Measurements from ENCODE around the gene ZNF785.
"Not testable (repeated sequence)": the region's sequence is repeated elsewhere in the genome, so short reads cannot be mapped to it uniquely, and the experiment has no call there.

Gene ZNF785

GRCh38 chr16:30585400-30586191 is at the start of gene ZNF785:
ZNF785 (minus strand) TSS chr16:30585697; CDS start chr16:30585611, 86 bp downstream.
- H3K4me3 ChIP-seq (ENCODE audit: low read depth, low read length): peak within 1 kb of the TSS; percentile 97
- TF ChIP-seq MYC (IDR thresholded peaks at IDR 0.05; ENCODE audit: low read depth, low read length): peak; percentile 100
- peak; percentile 50 for TF ChIP-seq POLR2A (IDR thresholded peaks at IDR 0.05; ENCODE audit: extremely low read depth, insufficient read length)
- TF ChIP-seq MAX (IDR thresholded peaks at IDR 0.05; ENCODE audit: low read depth, low read length): peak; percentile 98
- no peak for TF ChIP-seq CTCF (IDR thresholded peaks at IDR 0.05; ENCODE audit: low read depth, low read length)
- DNase-seq (ENCODE audit: low read depth): peak; percentile 99

- DNase-seq (ENCODE audit: low read depth): no peak
- peak overlapping the region; percentile 61 for H3K4me3 ChIP-seq (ENCODE audit: low read depth, low read length)
- TF ChIP-seq MYC (IDR thresholded peaks at IDR 0.05; ENCODE audit: low read depth, low read length) (no peak), CTCF (IDR thresholded peaks at IDR 0.05; ENCODE audit: low read depth, low read length) (no peak), MAX (IDR thresholded peaks at IDR 0.05; ENCODE audit: low read depth, low read length) (no peak)
These were observed 48.0 kb upstream of the ZNF785 start for GRCh38 chr16:30633526-30633925.

GRCh38 chr16:30632454-30632853 is 47.0 kb upstream of the ZNF785 start:
- H3K4me3 ChIP-seq (ENCODE audit: low read depth, low read length); DNase-seq (ENCODE audit: low read depth): not testable (repeated sequence)

- TF ChIP-seq MYC (IDR thresholded peaks at IDR 0.05; ENCODE audit: low read depth, low read length) (peak; percentile 30), POLR2A (IDR thresholded peaks at IDR 0.05; ENCODE audit: extremely low read depth, insufficient read length) (no peak), MAX (IDR thresholded peaks at IDR 0.05; ENCODE audit: low read depth, low read length) (peak; percentile 46; the same call in 1 of the 2 replicates), CTCF (IDR thresholded peaks at IDR 0.05; ENCODE audit: low read depth, low read length) (peak; percentile 93)
- DNase-seq (ENCODE audit: low read depth): peak; percentile 80
- H3K4me3 ChIP-seq (ENCODE audit: low read depth, low read length): no peak overlapping the region
These were observed 43.4 kb upstream of the ZNF785 start for GRCh38 chr16:30628628-30629540.

- TF ChIP-seq MYC (IDR thresholded peaks at IDR 0.05; ENCODE audit: low read depth, low read length) (no peak), MAX (IDR thresholded peaks at IDR 0.05; ENCODE audit: low read depth, low read length) (no peak), POLR2A (IDR thresholded peaks at IDR 0.05; ENCODE audit: extremely low read depth, insufficient read length) (no peak), CTCF (IDR thresholded peaks at IDR 0.05; ENCODE audit: low read depth, low read length) (no peak)
- H3K4me3 ChIP-seq (ENCODE audit: low read depth, low read length): no peak overlapping the region
- no peak for DNase-seq (ENCODE audit: low read depth)
These were observed 40.7 kb upstream of the ZNF785 start for GRCh38 chr16:30626236-30626635.

All from NB4 (cell line).